ENCODE results near the gene DAPL1. TPM values are rescaled to one million over a fixed set of nuclear protein-coding genes. Genes with fewer than 3 reads are reported as not detected.

DAPL1 gene
- polyA plus RNA-seq, 1 of the 3 experiments (the other 2 are of a cell fraction) = not detected

GRCh38 chr2:158756976-158757375 lies 38.1 kb upstream of the DAPL1 start:
- Histone ChIP-seq H3K9me3 (no peaks in the 10 kb centered on the region), H3F3A (replicated peaks; ENCODE audit: insufficient read depth) (no peaks in the 10 kb centered on the region), H3K79me2 (ENCODE audit: insufficient read depth) (no peaks in the 10 kb centered on the region), H3K9ac (no peak overlapping the region), H3K4me3 (ENCODE audit: low read depth in 2 of 2, low read length in 1 of 2) (no peak overlapping the region), H3K36me3 (replicated peaks in 1 of 2; ENCODE audit: control insufficient read depth in 1 of 2, insufficient read depth in 2 of 2, low read length in 1 of 2) (no peaks in the 10 kb centered on the region), H3K4me2 (no peak overlapping the region), H3K9me2 (no peaks in the 10 kb centered on the region), H4K20me1 (ENCODE audit: insufficient read depth) (no peaks in the 10 kb centered on the region), H3K4me1 (ENCODE audit: control insufficient read depth in 1 of 2, insufficient read depth in 2 of 2, low read depth in 1 of 2, low read length in 1 of 2) (0 out of 4 replicates have a peak, but pooled peaks cover 0 to 2% of the 10 kb centered on the region in 2 experiments), H3K27ac (ENCODE audit: low read depth in 2 of 2, low read length in 1 of 2) (no peak overlapping the region), H3K27me3 (ENCODE audit: insufficient read depth) (no peaks in the 10 kb centered on the region; the same call in 1 of the 2 replicates), H2AFZ (ENCODE audit: low read depth) (no peak overlapping the region)
- ChIA-PET CTCF (interaction anchor here (4.0 to 16.1 kb wide), 5 partner anchors 12 to 734 kb away, joined by 49 to 256 read pairs (median 74); no protein-coding TSS in a partner anchor), POLR2A (no interaction called here)
- DNase-seq = no peak
- WGBS (ENCODE audit: low lambda C conversion rate) = 81% methylated on average over 10 of the region's 10 CpGs
- TF ChIP-seq RAD21 (IDR thresholded peaks at IDR 0.05; ENCODE audit: low read length) (no peak), FOXJ3 (CRISPR knock-in tag; IDR thresholded peaks at IDR 0.05) (no peak), JUND (IDR thresholded peaks at IDR 0.05) (no peak), RFX5 (IDR thresholded peaks at IDR 0.05; ENCODE audit: low read length) (no peak), RXRA (IDR thresholded peaks at IDR 0.05; ENCODE audit: borderline replicate concordance, low read depth) (no peak), EP300 (IDR thresholded peaks at IDR 0.05; ENCODE audit: borderline replicate concordance in 1 of 2, low read depth in 1 of 2, low read length in 1 of 2) (no peak)

GRCh38 chr2:158760887-158761286 lies 34.2 kb upstream of the DAPL1 start:
- H3K27ac ChIP-seq (ENCODE audit: low read depth in 2 of 2, low read length in 1 of 2) = no peak overlapping the region
- CTCF ChIA-PET = interaction anchor here (1.0 to 3.0 kb wide), 4 partner anchors 7 to 1207 kb away, joined by 3 to 18 read pairs (median 10); no protein-coding TSS in a partner anchor
- POLR2A ChIA-PET = no interaction called here
- H3K4me2 ChIP-seq = no peak overlapping the region
- no peak overlapping the region for H3K9ac ChIP-seq
- H3K27me3 ChIP-seq (ENCODE audit: insufficient read depth) = no peaks in the 10 kb centered on the region
- no peaks in the 10 kb centered on the region for H3K79me2 ChIP-seq (ENCODE audit: insufficient read depth)
- H3F3A ChIP-seq (replicated peaks; ENCODE audit: insufficient read depth) = no peaks in the 10 kb centered on the region
- no peak overlapping the region for H2AFZ ChIP-seq (ENCODE audit: low read depth)
- WGBS (ENCODE audit: low lambda C conversion rate) = 33% methylated on average over 1 of the region's 1 CpG
- H4K20me1 ChIP-seq (ENCODE audit: insufficient read depth) = no peaks in the 10 kb centered on the region
- DNase-seq = no peak
- H3K4me1 ChIP-seq (ENCODE audit: control insufficient read depth in 1 of 2, insufficient read depth in 2 of 2, low read depth in 1 of 2, low read length in 1 of 2) = no peaks in the 10 kb centered on the region
- no peaks in the 10 kb centered on the region for H3K9me3 ChIP-seq
- no peaks in the 10 kb centered on the region for H3K36me3 ChIP-seq (replicated peaks in 1 of 2; ENCODE audit: control insufficient read depth in 1 of 2, insufficient read depth in 2 of 2, low read length in 1 of 2)
- TF ChIP-seq USF1 (IDR thresholded peaks at IDR 0.05; ENCODE audit: borderline replicate concordance, low read depth) (no peak), RAD21 (IDR thresholded peaks at IDR 0.05; ENCODE audit: low read length) (no peak), USF2 (IDR thresholded peaks at IDR 0.05; ENCODE audit: borderline replicate concordance, low read depth, low read length) (no peak)
- H3K9me2 ChIP-seq = no peaks in the 10 kb centered on the region
- H3K4me3 ChIP-seq (ENCODE audit: low read depth in 2 of 2, low read length in 1 of 2) = no peak overlapping the region

GRCh38 chr2:158761621-158762020 lies 33.5 kb upstream of the DAPL1 start:
- H3K4me1 ChIP-seq (ENCODE audit: control insufficient read depth in 1 of 2, insufficient read depth in 2 of 2, low read depth in 1 of 2, low read length in 1 of 2) = no peaks in the 10 kb centered on the region
- no peaks in the 10 kb centered on the region for H3K9me3 ChIP-seq
- H4K20me1 ChIP-seq (ENCODE audit: insufficient read depth) = no peaks in the 10 kb centered on the region
- no peak overlapping the region for H3K4me3 ChIP-seq (ENCODE audit: low read depth in 2 of 2, low read length in 1 of 2)
- ChIA-PET CTCF (interaction anchor here (1.0 to 3.0 kb wide), 3 partner anchors 8 to 1206 kb away, joined by 4 to 18 read pairs (median 15); no protein-coding TSS in a partner anchor), POLR2A (no interaction called here)
- H3K9ac ChIP-seq = no peak overlapping the region
- H3K27me3 ChIP-seq (ENCODE audit: insufficient read depth) = no peaks in the 10 kb centered on the region
- DNase-seq = no peak
- H3F3A ChIP-seq (replicated peaks; ENCODE audit: insufficient read depth) = no peaks in the 10 kb centered on the region
- 37% methylated on average over 4 of the region's 4 CpGs for WGBS (ENCODE audit: low lambda C conversion rate)
- no peak overlapping the region for H2AFZ ChIP-seq (ENCODE audit: low read depth)
- no peaks in the 10 kb centered on the region for H3K36me3 ChIP-seq (replicated peaks in 1 of 2; ENCODE audit: control insufficient read depth in 1 of 2, insufficient read depth in 2 of 2, low read length in 1 of 2)
- no peaks in the 10 kb centered on the region for H3K9me2 ChIP-seq
- no peak overlapping the region for H3K4me2 ChIP-seq
- H3K27ac ChIP-seq (ENCODE audit: low read depth in 2 of 2, low read length in 1 of 2) = no peak overlapping the region
- H3K79me2 ChIP-seq (ENCODE audit: insufficient read depth) = no peaks in the 10 kb centered on the region
- TF ChIP-seq SIN3A (IDR thresholded peaks at IDR 0.05; ENCODE audit: borderline replicate concordance, low read depth, low read length) (no peak), IRF3 (IDR thresholded peaks at IDR 0.05; ENCODE audit: low read depth, low read length) (no peak), TEAD4 (IDR thresholded peaks at IDR 0.05; ENCODE audit: borderline replicate concordance, insufficient read depth) (no peak), REST (IDR thresholded peaks at IDR 0.05; ENCODE audit: low read depth, low read length) (no peak), NRF1 (IDR thresholded peaks at IDR 0.05; ENCODE audit: low read depth, low read length) (no peak), GATA2 (CRISPR knock-in tag; IDR thresholded peaks at IDR 0.05) (no peak)
